Effector memory CD8-positive, alpha-beta T cell (primary cell): ENCODE results near the gene CD81.

Source experiments
- ATAC-seq: fragments of 150-1000 bp; cut with Tn5 transposase; replicated peaks from 2 replicates; pipeline ENCODE4 v1.10.0; 2021; ENCODE audit warnings: mild to moderate bottlenecking, moderate library complexity
- DNase-seq, 3 experiments: peaks; one replicate each; pipeline ENCODE4 v3.0.0; 2021
- H3K27ac Mint-ChIP-seq, 2 donors: one replicate each; pipeline ENCODE4 v1.8.0; 2022; ENCODE audit warnings: mild to moderate bottlenecking in 2 of 2, mixed read lengths in 2 of 2, moderate library complexity in 2 of 2
- H3K27me3 Mint-ChIP-seq, 2 donors: one replicate each; pipeline ENCODE4 v1.8.0; 2022; ENCODE audit warnings: mixed read lengths in 2 of 2
- H3K36me3 Mint-ChIP-seq: one replicate; pipeline ENCODE4 v1.8.0; 2022; ENCODE audit warnings: mild to moderate bottlenecking, moderate library complexity, mixed read lengths; ENCODE audit not compliant: insufficient read depth
- H3K4me1 Mint-ChIP-seq, 2 donors: one replicate each; pipeline ENCODE4 v1.8.0; 2022; ENCODE audit warnings: low read depth in 2 of 2, mixed read lengths in 2 of 2
- H3K4me3 Mint-ChIP-seq, 2 donors: one replicate each; pipeline ENCODE4 v1.8.0; 2022; ENCODE audit warnings: mild to moderate bottlenecking in 2 of 2, mixed read lengths in 2 of 2, moderate library complexity in 2 of 2
- H3K9me3 Mint-ChIP-seq, 2 donors: one replicate each; pipeline ENCODE4 v1.8.0; 2022; ENCODE audit warnings: mixed read lengths in 2 of 2

CD81 gene

GRCh38 chr11:2383852-2384804 is 7.0 kb downstream of the CD81 start:
- Mint-ChIP-seq H3K27ac (peak overlapping the region; percentile 88 to 92), H3K36me3 (peaks cover 67% of the 10 kb centered on the region), H3K4me3 (peak overlapping the region; percentile 81 to 83), H3K4me1 (peaks cover 71 to 82% of the 10 kb centered on the region in 2 donors), H3K27me3 (no peaks in the 10 kb centered on the region), H3K9me3 (no peaks in the 10 kb centered on the region)
- ATAC-seq (peak; percentile 6), DNase-seq (peak; percentile 37 to 43 (median 42))

GRCh38 chr11:2385156-2386151 is 8.3 kb downstream of the CD81 start:
- DNase-seq (peak in 2 of 3 experiments; percentile 34 to 43), ATAC-seq (peak; percentile 34)
- H3K4me3 Mint-ChIP-seq, result peak overlapping the region; percentile 81 to 83
- no peaks in the 10 kb centered on the region for H3K27me3 Mint-ChIP-seq
- H3K36me3 Mint-ChIP-seq, result peaks cover 72% of the 10 kb centered on the region
- no peaks in the 10 kb centered on the region for H3K9me3 Mint-ChIP-seq
- H3K27ac Mint-ChIP-seq, result peak overlapping the region; percentile 88 to 92
- H3K4me1 Mint-ChIP-seq, result peaks cover 76 to 84% of the 10 kb centered on the region in 2 donors

GRCh38 chr11:2386591-2386990 is 9.5 kb downstream of the CD81 start:
- Mint-ChIP-seq H3K27me3 (no peaks in the 10 kb centered on the region), H3K4me3 (peak overlapping the region; percentile 81 to 83), H3K27ac (peak overlapping the region; percentile 74 to 92), H3K36me3 (peaks cover 80% of the 10 kb centered on the region), H3K4me1 (peaks cover 67 to 76% of the 10 kb centered on the region in 2 donors), H3K9me3 (no peaks in the 10 kb centered on the region)
- ATAC-seq (no peak), DNase-seq (no peak)

- H3K9me3 Mint-ChIP-seq, result no peaks in the 10 kb centered on the region
- H3K4me1 Mint-ChIP-seq, result peaks cover 64 to 73% of the 10 kb centered on the region in 2 donors
- peak overlapping the region; percentile 81 to 83 for H3K4me3 Mint-ChIP-seq
- no peaks in the 10 kb centered on the region for H3K27me3 Mint-ChIP-seq
- peaks cover 84% of the 10 kb centered on the region for H3K36me3 Mint-ChIP-seq
- ATAC-seq, result peak; percentile 75
- DNase-seq, result peak; percentile 60 to 64 (median 62)
- H3K27ac Mint-ChIP-seq, result peak overlapping the region; percentile 74 to 92
These were observed 10.3 kb downstream of the CD81 start for GRCh38 chr11:2387266-2387987.

- ATAC-seq (no peak), DNase-seq (no peak)
- Mint-ChIP-seq H3K4me1 (peaks cover 57 to 64% of the 10 kb centered on the region in 2 donors), H3K4me3 (peak overlapping the region; percentile 70 to 83), H3K27me3 (no peaks in the 10 kb centered on the region), H3K9me3 (no peaks in the 10 kb centered on the region), H3K27ac (peak overlapping the region; percentile 93 to 94), H3K36me3 (peaks cover 84% of the 10 kb centered on the region)
These were observed 11.6 kb downstream of the CD81 start for GRCh38 chr11:2388431-2389376.

- Mint-ChIP-seq H3K36me3 (peaks cover 84% of the 10 kb centered on the region), H3K4me1 (peaks cover 50 to 64% of the 10 kb centered on the region in 2 donors), H3K27ac (peak overlapping the region; percentile 93 to 94), H3K9me3 (no peaks in the 10 kb centered on the region), H3K4me3 (peak overlapping the region; percentile 70 to 83), H3K27me3 (no peaks in the 10 kb centered on the region)
- ATAC-seq (no peak), DNase-seq (no peak)
These were observed 12.4 kb downstream of the CD81 start for GRCh38 chr11:2389377-2390026.

GRCh38 chr11:2390091-2390724 is 13.1 kb downstream of the CD81 start:
- peaks cover 49 to 66% of the 10 kb centered on the region in 2 donors for H3K4me1 Mint-ChIP-seq
- peak overlapping the region; percentile 70 to 83 for H3K4me3 Mint-ChIP-seq
- H3K9me3 Mint-ChIP-seq, result no peaks in the 10 kb centered on the region
- peaks cover 82% of the 10 kb centered on the region for H3K36me3 Mint-ChIP-seq
- no peak for ATAC-seq
- peak overlapping the region; percentile 93 to 94 for H3K27ac Mint-ChIP-seq
- H3K27me3 Mint-ChIP-seq, result no peaks in the 10 kb centered on the region
- DNase-seq, result no peak

- H3K36me3 Mint-ChIP-seq, result peaks cover 82% of the 10 kb centered on the region
- peaks cover 43 to 61% of the 10 kb centered on the region in 2 donors for H3K4me1 Mint-ChIP-seq
- H3K27me3 Mint-ChIP-seq, result no peaks in the 10 kb centered on the region
- H3K4me3 Mint-ChIP-seq, result peak overlapping the region; percentile 29 to 70
- DNase-seq (no peak), ATAC-seq (no peak)
- H3K9me3 Mint-ChIP-seq, result no peaks in the 10 kb centered on the region
- H3K27ac Mint-ChIP-seq, result peak overlapping the region; percentile 44 to 93
These were observed 13.6 kb downstream of the CD81 start for GRCh38 chr11:2390725-2391151.

GRCh38 chr11:2391181-2391975 is 14.3 kb downstream of the CD81 start:
- Mint-ChIP-seq H3K27ac (peak overlapping the region; percentile 44 to 93), H3K9me3 (no peaks in the 10 kb centered on the region), H3K4me1 (peaks cover 38 to 54% of the 10 kb centered on the region in 2 donors), H3K27me3 (no peaks in the 10 kb centered on the region), H3K36me3 (peaks cover 85% of the 10 kb centered on the region), H3K4me3 (peak overlapping the region; percentile 37 to 44)
- ATAC-seq (no peak), DNase-seq (no peak)

- H3K27me3 Mint-ChIP-seq, result no peaks in the 10 kb centered on the region
- H3K4me3 Mint-ChIP-seq, result peak overlapping the region in 1 of 2 donors; percentile 6
- H3K9me3 Mint-ChIP-seq, result no peaks in the 10 kb centered on the region
- H3K27ac Mint-ChIP-seq, result peak overlapping the region; percentile 44 to 66
- peaks cover 30 to 44% of the 10 kb centered on the region in 2 donors for H3K4me1 Mint-ChIP-seq
- DNase-seq (no peak), ATAC-seq (no peak)
- peaks cover 88% of the 10 kb centered on the region for H3K36me3 Mint-ChIP-seq
These were observed 15.3 kb downstream of the CD81 start for GRCh38 chr11:2392241-2392959.
